BLaER1 treated with 17β-estradiol and CSF1 and Interleukin-3, amounts not matched to agents 10 nM and 100 nM (cell line): ENCODE results near the gene SLC35E1.

Source experiments
- H3K27ac ChIP-seq, 11 experiments: shearing (Covaris generic); formaldehyde crosslinking; 2 replicates each; pipeline ENCODE4 v1.8.1; 2022
- H3K27me3 ChIP-seq, 11 experiments: shearing (Covaris generic); formaldehyde crosslinking; 2 replicates each; pipeline ENCODE4 v1.8.1; 2022
- H3K36me3 ChIP-seq, 11 experiments: shearing (Covaris generic); formaldehyde crosslinking; 2 replicates each; pipeline ENCODE4 v1.8.1; 2022
- H3K4me1 ChIP-seq, 10 experiments: shearing (Covaris generic); formaldehyde crosslinking; 2 replicates each; pipeline ENCODE4 v1.8.1; 2022
- H3K4me2 ChIP-seq, 11 experiments: shearing (Covaris generic); formaldehyde crosslinking; 2 replicates each; pipeline ENCODE4 v1.8.1; 2022
- H3K4me3 ChIP-seq, 10 experiments: shearing (Covaris generic); formaldehyde crosslinking; 2 replicates each; pipeline ENCODE4 v1.8.1; 2022
- H3K9ac ChIP-seq, 11 experiments: shearing (Covaris generic); formaldehyde crosslinking; 2 replicates each; pipeline ENCODE4 v1.8.1; 2022
- H3K9me3 ChIP-seq, 11 experiments: shearing (Covaris generic); formaldehyde crosslinking; replicated peaks in 1 of 11; 2 replicates each; pipeline ENCODE4 v1.8.1; 2022
- H4K20me1 ChIP-seq, 11 experiments: shearing (Covaris generic); formaldehyde crosslinking; 2 replicates each; pipeline ENCODE4 v1.8.1; 2022
- Cebpa-rat ChIP-seq, 11 experiments: shearing (Covaris generic); IDR thresholded peaks; 2 replicates each; pipeline ENCODE4 v1.8.1; 2022

The SLC35E1 gene

DNA sequence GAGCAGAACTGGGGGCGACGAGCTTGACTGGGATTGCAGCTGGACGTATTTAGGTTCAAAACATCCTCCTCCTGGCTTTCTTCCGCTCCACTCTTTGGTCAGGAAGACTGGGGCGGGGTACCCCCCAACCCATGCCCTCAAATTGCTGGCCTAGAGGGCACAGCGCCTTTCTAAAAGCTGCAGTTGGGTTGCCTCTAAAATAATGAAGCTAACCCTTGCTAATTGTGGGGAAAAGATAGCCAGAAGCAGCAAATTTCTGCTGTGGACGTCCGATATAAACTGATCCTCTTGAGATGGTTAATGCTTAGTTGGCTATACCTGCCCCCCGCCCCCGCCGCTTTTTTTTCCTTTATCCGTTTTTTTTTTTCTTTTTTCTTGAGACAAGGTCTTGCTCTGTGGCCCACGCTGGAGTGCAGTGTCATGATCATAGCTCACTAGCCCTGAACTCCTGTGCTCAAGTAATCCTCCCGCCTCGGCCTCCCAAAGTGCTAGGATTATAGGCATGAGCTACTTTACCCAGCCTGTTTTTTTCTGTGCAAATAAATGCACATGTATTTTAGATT is 29.2 kb downstream of the SLC35E1 start:
- peak overlapping the region; percentile 87 to 97 (median 94) for H3K9ac ChIP-seq
- H3K4me1 ChIP-seq: peaks cover 46 to 76% (median 59%) of the 10 kb centered on the region in 10 experiments
- peak overlapping the region; percentile 72 to 97 (median 89) for H3K4me2 ChIP-seq
- H3K36me3 ChIP-seq: peaks cover 24 to 36% (median 32%) of the 10 kb centered on the region in 11 experiments
- peak overlapping the region; percentile 72 to 95 (median 93) for H3K27ac ChIP-seq
- H4K20me1 ChIP-seq: peaks cover 29 to 51% (median 41%) of the 10 kb centered on the region in 11 experiments; a peak in 21 of 22 replicates
- TF ChIP-seq Cebpa-rat (IDR thresholded peaks at IDR 0.05): no peak
- no peaks in the 10 kb centered on the region for H3K27me3 ChIP-seq
- H3K4me3 ChIP-seq: peak overlapping the region; percentile 78 to 100 (median 91)
- no peaks in the 10 kb centered on the region for H3K9me3 ChIP-seq

DNA sequence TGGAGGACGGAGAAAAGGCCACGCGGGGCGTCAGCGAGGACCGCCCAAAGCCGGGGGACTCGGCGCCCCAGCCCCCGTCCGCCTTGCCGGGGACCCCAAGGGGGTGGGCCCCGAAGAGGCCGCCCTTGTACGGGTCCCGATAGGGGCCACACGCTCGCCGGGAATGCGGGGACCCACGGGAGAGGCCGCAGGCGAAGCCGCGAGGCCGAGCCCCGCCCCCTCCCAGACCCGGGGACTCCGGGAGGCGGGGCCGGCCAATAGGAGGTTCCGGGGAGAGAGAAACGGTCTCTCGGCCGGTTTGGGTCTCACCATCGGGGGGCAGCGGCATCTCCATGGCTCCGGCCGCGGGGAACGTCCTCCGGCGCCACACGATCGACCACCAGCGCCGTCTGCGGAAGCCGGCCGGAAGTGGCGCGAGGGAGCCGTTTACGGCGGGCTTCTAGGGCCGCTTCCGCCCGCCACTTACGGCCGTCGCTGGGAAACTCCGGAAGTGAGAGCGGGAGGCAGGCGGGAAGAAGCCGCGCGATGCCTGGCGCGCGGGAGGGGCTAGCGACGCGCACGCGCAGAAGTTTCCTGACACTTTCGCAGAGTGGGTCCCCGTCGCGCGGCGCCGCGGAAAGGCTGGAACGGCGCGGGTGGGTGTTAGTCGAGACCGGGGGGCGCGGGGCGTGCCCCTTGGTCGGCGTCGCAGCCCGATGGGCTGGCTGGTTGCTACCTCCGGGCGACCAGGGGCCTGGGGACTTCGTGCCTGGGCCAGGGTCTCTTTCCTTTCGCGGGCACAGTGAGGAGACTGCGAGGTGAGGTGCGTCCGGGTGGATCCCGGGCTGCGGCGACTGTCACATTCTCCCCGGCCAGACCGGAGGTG is 29.9 kb downstream of the SLC35E1 start, which contains the start of gene CHERP:
CHERP (minus strand) TSS at position 393 of the 865 bp plus-strand sequence; CDS start at position 334, 59 bp downstream.
- H3K36me3 ChIP-seq: peaks cover 32 to 43% (median 39%) of the 10 kb centered on the region in 11 experiments
- H3K4me3 ChIP-seq: peak within 1 kb of the TSS; percentile 78 to 100 (median 91)
- peaks cover 37 to 54% (median 48%) of the 10 kb centered on the region in 11 experiments for H4K20me1 ChIP-seq
- no peak for TF ChIP-seq Cebpa-rat (IDR thresholded peaks at IDR 0.05)
- peaks cover 46 to 74% (median 53%) of the 10 kb centered on the region in 10 experiments for H3K4me1 ChIP-seq
- peak within 1 kb of the TSS; percentile 87 to 97 (median 94) for H3K9ac ChIP-seq
- H3K9me3 ChIP-seq: no peaks in the 10 kb centered on the region
- H3K27ac ChIP-seq: peak within 1 kb of the TSS; percentile 72 to 95 (median 93)
- no peaks in the 10 kb centered on the region for H3K27me3 ChIP-seq
- H3K4me2 ChIP-seq: peak within 1 kb of the TSS; percentile 86 to 99 (median 94)

DNA sequence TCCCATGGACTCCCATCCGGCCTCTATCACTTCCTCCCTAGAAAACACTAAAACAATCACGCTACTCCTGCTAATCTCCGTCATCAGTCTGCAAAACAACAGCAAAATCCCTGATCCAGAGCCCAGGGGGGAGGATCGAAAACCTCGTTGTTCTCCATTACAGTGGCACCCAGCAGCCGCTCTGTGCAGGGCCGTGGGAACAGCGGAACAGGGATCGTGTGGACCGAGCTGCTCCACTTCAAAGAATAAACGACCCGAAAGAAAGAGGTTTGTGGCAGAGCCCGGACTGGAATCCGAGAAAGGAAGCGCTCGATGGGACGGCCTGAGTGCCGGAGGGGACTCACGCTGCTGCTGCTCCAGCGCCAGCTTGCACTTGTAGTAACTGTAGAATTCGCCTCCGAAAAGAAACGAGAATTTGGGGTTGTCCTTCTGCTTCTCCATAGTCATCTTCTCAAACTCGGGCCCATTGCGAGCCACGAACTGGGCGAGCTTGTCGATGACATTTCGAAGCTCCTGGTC is 30.6 kb downstream of the SLC35E1 start:
- Histone ChIP-seq H4K20me1 (peaks cover 43 to 61% (median 55%) of the 10 kb centered on the region in 11 experiments), H3K36me3 (peaks cover 39 to 50% (median 46%) of the 10 kb centered on the region in 11 experiments), H3K27me3 (no peaks in the 10 kb centered on the region), H3K9me3 (no peaks in the 10 kb centered on the region), H3K4me1 (peaks cover 45 to 68% (median 51%) of the 10 kb centered on the region in 10 experiments), H3K4me3 (peak overlapping the region; percentile 78 to 100 (median 91)), H3K27ac (peak overlapping the region; percentile 72 to 95 (median 93)), H3K4me2 (peak overlapping the region; percentile 86 to 99 (median 94)), H3K9ac (peak overlapping the region; percentile 87 to 97 (median 94))
- TF ChIP-seq Cebpa-rat (IDR thresholded peaks at IDR 0.05): no peak

DNA sequence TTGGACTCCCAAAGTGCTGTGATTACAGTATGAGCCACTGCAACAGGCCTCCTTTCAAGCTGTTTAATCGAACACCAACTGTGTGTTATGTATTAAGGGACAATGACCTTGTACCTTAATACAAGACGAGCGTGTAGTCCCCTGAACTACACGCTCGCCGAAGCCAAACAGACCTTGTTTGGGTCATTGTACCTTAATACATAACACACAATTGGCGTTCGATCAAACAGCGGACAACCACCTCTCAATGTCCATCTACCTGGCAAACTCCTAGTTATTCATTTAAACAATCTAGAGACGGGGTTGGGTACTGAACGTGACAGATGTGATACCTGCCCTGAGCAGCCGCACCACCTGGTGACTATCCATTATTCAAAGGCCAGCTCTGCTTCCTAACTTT is 31.3 kb downstream of the SLC35E1 start:
- peaks cover 45 to 68% (median 51%) of the 10 kb centered on the region in 10 experiments for H3K4me1 ChIP-seq
- H3K4me3 ChIP-seq: peak overlapping the region; percentile 78 to 100 (median 91)
- peak overlapping the region; percentile 87 to 97 (median 94) for H3K9ac ChIP-seq
- no peaks in the 10 kb centered on the region for H3K9me3 ChIP-seq
- peaks cover 45 to 57% (median 52%) of the 10 kb centered on the region in 11 experiments for H3K36me3 ChIP-seq
- no peaks in the 10 kb centered on the region for H3K27me3 ChIP-seq
- H3K4me2 ChIP-seq: peak overlapping the region; percentile 86 to 99 (median 94)
- H3K27ac ChIP-seq: peak overlapping the region; percentile 72 to 95 (median 93); a peak in 19 of 22 replicates
- no peak for TF ChIP-seq Cebpa-rat (IDR thresholded peaks at IDR 0.05)
- peaks cover 50 to 67% (median 61%) of the 10 kb centered on the region in 11 experiments for H4K20me1 ChIP-seq

DNA sequence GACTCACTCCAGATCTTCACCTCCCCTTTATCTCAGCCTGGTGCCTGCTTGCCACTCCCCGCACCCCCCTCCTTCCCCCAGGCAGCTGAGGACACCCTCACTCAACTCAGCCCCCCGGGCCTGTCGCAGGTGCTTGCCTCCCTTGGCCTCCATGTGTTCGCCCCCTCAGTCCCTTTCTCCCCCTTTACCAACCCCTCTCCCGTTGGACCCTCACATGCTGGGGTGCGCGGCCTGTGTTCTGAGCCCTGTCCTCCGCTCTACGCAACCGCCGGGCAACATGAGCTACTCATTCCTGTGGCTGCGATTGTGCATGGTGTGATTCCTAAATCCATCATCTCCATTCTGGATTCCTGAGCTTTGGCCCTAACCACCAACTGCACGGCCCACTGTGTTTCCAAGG is 35.1 kb downstream of the SLC35E1 start:
- no peak for TF ChIP-seq Cebpa-rat (IDR thresholded peaks at IDR 0.05)
- Histone ChIP-seq H3K9ac (no peak overlapping the region), H3K27me3 (no peaks in the 10 kb centered on the region), H4K20me1 (peaks cover 71 to 100% (median 99%) of the 10 kb centered on the region in 11 experiments), H3K4me3 (no peak overlapping the region), H3K36me3 (peaks cover 83 to 93% (median 90%) of the 10 kb centered on the region in 11 experiments), H3K9me3 (no peaks in the 10 kb centered on the region), H3K4me1 (peaks cover 21 to 39% (median 23%) of the 10 kb centered on the region in 10 experiments), H3K4me2 (no peak overlapping the region), H3K27ac (no peak overlapping the region)

DNA sequence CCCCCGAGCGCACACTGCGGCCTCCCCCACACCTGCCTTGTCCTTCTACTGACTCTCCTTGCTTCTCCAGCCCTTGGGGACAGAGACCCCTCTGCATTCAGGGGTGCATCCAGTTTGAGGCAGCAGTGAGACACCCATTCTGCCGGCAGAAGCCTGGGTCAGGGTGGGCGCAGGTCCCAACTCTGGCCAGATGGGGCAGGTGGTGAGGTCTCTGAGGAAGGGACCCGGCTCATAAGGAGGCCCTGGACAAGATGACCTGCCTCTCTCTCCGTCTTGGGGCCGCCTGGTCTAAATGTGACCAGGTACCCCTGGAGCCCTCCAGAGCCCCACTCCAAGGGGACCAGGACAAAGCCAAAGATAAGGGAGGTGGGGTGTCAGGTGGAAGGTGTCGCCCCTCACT is 36.1 kb downstream of the SLC35E1 start:
- Histone ChIP-seq H3K27ac (no peak overlapping the region), H3K27me3 (no peaks in the 10 kb centered on the region), H3K36me3 (peaks cover 93 to 100% (median 98%) of the 10 kb centered on the region in 11 experiments), H4K20me1 (peaks cover 72 to 100% (median 100%) of the 10 kb centered on the region in 11 experiments), H3K4me1 (peaks cover 19 to 36% (median 20%) of the 10 kb centered on the region in 10 experiments), H3K4me3 (no peak overlapping the region), H3K9ac (0 out of 22 replicates have a peak overlapping the region, but pooled peaks of 1 of the 11 experiments have one; percentile 3), H3K9me3 (no peaks in the 10 kb centered on the region), H3K4me2 (no peak overlapping the region)
- TF ChIP-seq Cebpa-rat (IDR thresholded peaks at IDR 0.05): no peak

DNA sequence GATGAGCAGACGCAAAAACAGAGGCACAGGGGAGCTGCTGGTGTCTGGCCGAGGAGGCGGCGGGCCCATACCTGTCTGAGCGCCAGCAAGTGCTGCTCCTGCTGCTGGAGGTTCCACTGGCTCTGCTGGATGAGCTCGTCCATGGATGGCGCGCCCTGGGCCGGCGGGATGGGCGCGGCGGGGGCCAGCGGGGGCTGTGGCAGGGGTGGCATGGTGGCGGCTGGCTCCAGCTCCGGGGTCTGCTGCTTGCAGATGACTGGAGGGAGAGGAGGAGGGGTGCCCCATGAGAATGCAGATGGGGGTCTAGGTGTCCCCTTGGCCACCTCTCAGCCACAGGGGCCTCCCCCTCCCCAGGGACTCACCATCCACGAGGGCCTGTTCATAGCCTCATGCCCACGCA is 36.8 kb downstream of the SLC35E1 start:
- H3K4me3 ChIP-seq: no peak overlapping the region
- H3K27me3 ChIP-seq: no peaks in the 10 kb centered on the region
- H3K4me1 ChIP-seq: peaks cover 11 to 28% (median 13%) of the 10 kb centered on the region in 10 experiments
- peak overlapping the region in 1 of 11 experiments; percentile 34; a peak in 1 of 22 replicates for H3K9ac ChIP-seq
- H3K27ac ChIP-seq: no peak overlapping the region
- H3K9me3 ChIP-seq: no peaks in the 10 kb centered on the region
- H3K4me2 ChIP-seq: no peak overlapping the region
- peaks cover 95 to 100% (median 98%) of the 10 kb centered on the region in 11 experiments for H3K36me3 ChIP-seq
- peaks cover 65 to 100% (median 100%) of the 10 kb centered on the region in 11 experiments for H4K20me1 ChIP-seq
- no peak for TF ChIP-seq Cebpa-rat (IDR thresholded peaks at IDR 0.05)

DNA sequence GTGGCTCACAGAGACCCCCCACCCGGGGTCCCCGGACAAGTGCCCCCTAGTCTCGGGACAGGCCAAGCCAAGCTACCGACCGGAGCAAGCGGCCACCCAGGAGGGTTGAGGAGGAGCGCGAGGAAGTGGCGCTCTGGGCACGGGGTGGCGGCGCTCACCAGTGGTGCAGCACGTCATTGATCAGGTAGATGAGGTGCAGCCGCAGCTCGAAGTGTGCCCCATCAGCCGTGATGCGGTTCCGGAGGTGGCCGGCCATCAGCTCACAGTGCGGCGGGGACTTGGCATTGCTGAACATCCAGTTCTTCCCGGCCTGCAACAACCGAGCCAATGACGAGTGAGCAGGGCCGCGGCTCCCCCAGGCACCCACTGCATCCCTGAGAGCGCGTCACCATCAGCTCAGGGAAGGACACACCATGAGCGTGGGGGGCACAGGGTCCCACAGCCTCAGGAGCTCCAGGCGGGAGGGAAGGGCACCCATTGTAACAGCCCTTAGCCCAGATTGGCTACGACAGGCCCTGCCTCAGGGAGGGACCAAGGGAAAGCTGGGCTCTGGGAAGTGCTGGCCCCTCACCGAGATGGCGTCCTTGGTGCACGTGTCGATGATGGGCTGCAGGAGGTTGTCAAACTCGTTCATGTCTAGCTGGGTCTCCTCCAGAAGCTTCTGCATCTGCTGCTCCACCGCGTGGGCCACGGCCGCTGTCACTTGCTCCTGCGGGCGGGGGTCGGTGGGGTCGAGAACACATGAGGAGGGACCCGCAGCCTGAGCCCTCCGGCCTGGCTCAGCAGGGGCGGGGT is 39.6 kb downstream of the SLC35E1 start:
- Histone ChIP-seq H3K27me3 (no peaks in the 10 kb centered on the region), H3K4me2 (no peak overlapping the region), H3K4me3 (no peak overlapping the region), H3K9ac (no peak overlapping the region), H3K36me3 (peaks cover 100% of the 10 kb centered on the region in 11 experiments), H3K4me1 (0 out of 20 replicates have a peak, but pooled peaks cover 0 to 1% (median 0%) of the 10 kb centered on the region in 10 experiments), H3K27ac (no peak overlapping the region), H3K9me3 (no peaks in the 10 kb centered on the region), H4K20me1 (peaks cover 46 to 100% (median 100%) of the 10 kb centered on the region in 11 experiments)
- no peak for TF ChIP-seq Cebpa-rat (IDR thresholded peaks at IDR 0.05)
